ENCODE data around the gene B9D1.

Gene B9D1

DNA sequence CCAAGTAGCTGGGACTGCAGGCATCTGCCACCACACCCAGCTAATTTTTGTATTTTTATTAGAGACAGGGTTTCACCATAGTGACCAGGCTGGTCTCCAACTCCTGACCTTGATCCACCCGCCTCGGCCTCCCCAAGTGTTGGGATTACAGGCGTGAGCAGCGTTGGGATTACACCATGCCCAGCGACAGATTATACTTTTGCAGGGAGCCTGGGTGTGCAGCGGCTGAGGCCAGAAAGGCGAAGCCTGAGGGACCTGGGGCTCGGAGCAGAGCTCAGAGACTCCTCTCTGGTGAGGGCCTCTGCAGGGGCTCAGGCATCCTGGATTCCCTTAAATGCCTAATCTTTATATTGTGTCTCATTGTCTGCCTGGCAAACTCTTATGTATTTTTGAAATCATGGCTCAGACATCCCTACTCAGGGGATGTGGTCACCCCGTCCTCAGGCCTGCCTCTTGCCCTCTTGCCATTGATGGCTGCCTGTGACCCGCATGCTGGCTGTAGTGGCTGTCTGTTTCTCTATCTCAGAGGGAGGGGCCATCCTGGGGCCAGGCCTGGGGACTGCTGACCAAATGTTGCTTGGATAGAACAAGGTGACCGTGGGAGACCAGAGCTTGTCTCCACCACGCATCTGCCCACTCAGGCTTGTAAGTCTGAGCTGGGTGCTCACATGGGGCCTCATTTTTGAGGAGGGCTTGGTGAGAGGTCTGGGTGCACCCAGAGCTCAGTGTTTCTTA lies 42.6 kb downstream of the B9D1 start:
- H3K4me1 ChIP-seq (ENCODE audit: low read depth, poor library complexity, severe bottlenecking) = peaks cover 17% of the 10 kb centered on the region
- H2AFZ ChIP-seq (ENCODE audit: low read depth) = no peak overlapping the region
- H3K9ac ChIP-seq = no peak overlapping the region
- H3K4me3 ChIP-seq (IDR thresholded peaks at IDR 0.05; ENCODE audit: insufficient read depth, low read depth, low read length) = no peak overlapping the region
- no peaks in the 10 kb centered on the region for H3K79me2 ChIP-seq (ENCODE audit: insufficient read depth, low read depth)
- TF ChIP-seq, protein P1, sequence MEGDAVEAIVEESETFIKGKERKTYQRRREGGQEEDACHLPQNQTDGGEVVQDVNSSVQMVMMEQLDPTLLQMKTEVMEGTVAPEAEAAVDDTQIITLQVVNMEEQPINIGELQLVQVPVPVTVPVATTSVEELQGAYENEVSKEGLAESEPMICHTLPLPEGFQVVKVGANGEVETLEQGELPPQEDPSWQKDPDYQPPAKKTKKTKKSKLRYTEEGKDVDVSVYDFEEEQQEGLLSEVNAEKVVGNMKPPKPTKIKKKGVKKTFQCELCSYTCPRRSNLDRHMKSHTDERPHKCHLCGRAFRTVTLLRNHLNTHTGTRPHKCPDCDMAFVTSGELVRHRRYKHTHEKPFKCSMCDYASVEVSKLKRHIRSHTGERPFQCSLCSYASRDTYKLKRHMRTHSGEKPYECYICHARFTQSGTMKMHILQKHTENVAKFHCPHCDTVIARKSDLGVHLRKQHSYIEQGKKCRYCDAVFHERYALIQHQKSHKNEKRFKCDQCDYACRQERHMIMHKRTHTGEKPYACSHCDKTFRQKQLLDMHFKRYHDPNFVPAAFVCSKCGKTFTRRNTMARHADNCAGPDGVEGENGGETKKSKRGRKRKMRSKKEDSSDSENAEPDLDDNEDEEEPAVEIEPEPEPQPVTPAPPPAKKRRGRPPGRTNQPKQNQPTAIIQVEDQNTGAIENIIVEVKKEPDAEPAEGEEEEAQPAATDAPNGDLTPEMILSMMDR (conservative IDR thresholded peaks at IDR 0.05; ENCODE audit: low read depth, low read length) = no peak
- no peak overlapping the region for H3K27ac ChIP-seq
- no peaks in the 10 kb centered on the region for H4K20me1 ChIP-seq (ENCODE audit: insufficient read depth)
- no peak overlapping the region for H3K4me2 ChIP-seq
- no peaks in the 10 kb centered on the region for H3K36me3 ChIP-seq (ENCODE audit: insufficient read depth)
- no peaks in the 10 kb centered on the region for H3K27me3 ChIP-seq (ENCODE audit: insufficient read depth, low read depth)

DNA sequence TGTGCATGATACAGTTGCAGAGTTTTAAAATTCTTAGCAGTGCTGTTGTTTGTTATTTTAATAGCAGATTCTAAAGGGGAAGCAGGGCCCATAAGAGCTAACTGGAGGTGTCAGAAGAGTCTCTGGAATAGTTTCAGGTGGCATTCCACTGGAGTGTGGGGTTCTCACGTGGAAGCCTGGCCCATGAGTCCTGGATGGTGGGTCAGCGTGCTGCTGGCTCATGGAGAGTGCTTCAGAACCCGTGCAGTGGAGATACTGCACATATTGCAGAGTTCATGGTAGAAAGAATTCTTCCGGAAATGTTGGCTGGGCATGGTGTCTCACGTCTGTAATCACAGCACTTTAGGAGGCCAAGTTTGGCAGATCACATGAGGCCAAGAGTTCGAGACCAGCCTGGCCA lies 43.9 kb downstream of the B9D1 start:
- H3K9ac ChIP-seq = no peak overlapping the region
- H4K20me1 ChIP-seq (ENCODE audit: insufficient read depth) = no peaks in the 10 kb centered on the region
- no peak overlapping the region for H3K27ac ChIP-seq
- no peaks in the 10 kb centered on the region for H3K79me2 ChIP-seq (ENCODE audit: insufficient read depth, low read depth)
- no peaks in the 10 kb centered on the region for H3K36me3 ChIP-seq (ENCODE audit: insufficient read depth)
- H3K4me3 ChIP-seq (IDR thresholded peaks at IDR 0.05; ENCODE audit: insufficient read depth, low read depth, low read length) = no peak overlapping the region
- TF ChIP-seq, protein P1 (conservative IDR thresholded peaks at IDR 0.05; ENCODE audit: low read depth, low read length) = no peak
- H3K4me1 ChIP-seq (ENCODE audit: low read depth, poor library complexity, severe bottlenecking) = peaks cover 23% of the 10 kb centered on the region
- H2AFZ ChIP-seq (ENCODE audit: low read depth) = no peak overlapping the region
- no peaks in the 10 kb centered on the region for H3K27me3 ChIP-seq (ENCODE audit: insufficient read depth, low read depth)
- no peak overlapping the region for H3K4me2 ChIP-seq

DNA sequence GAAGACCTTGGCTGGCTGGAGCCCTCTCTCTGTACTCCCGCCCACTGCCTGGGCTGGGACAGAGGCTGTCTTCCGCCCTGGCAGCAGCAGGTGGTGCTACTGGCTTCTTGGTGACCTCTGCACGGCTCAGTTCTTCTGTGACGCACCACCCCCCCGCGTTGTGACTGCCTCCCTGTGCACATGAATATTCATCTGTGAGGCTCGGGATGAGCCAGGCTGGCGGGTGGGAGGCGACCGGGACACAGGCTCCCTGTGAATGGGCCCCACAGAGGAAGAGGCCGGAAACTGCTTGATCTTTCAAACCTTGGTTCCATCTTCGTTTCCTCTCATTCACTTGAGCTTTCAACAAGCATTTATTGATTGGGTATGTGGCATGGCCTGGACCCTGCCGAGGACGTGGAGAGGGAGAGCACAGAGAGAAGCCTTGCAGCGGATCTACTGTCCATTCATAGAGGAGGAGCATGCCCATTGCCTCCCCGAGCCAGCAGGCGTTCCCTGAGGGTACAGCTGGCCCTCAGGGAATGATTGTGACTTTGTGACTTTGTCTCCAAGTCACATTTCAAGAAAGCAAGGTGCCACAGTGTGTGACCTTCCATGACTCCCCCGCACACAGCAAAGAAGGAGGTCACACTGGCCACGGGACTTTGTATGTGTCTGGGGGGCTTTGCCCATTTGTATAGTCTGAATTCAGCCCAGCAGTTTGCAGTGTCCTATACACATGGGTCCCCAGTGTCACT lies 45.0 kb downstream of the B9D1 start:
- H3K4me1 ChIP-seq (ENCODE audit: low read depth, poor library complexity, severe bottlenecking) = peaks cover 26% of the 10 kb centered on the region
- H3K36me3 ChIP-seq (ENCODE audit: insufficient read depth) = no peaks in the 10 kb centered on the region
- no peaks in the 10 kb centered on the region for H4K20me1 ChIP-seq (ENCODE audit: insufficient read depth)
- H2AFZ ChIP-seq (ENCODE audit: low read depth) = no peak overlapping the region
- no peak overlapping the region for H3K9ac ChIP-seq
- no peaks in the 10 kb centered on the region for H3K79me2 ChIP-seq (ENCODE audit: insufficient read depth, low read depth)
- H3K4me2 ChIP-seq = peak overlapping the region; percentile 67; the same call in 1 of the 2 replicates
- TF ChIP-seq, protein P1 (conservative IDR thresholded peaks at IDR 0.05; ENCODE audit: low read depth, low read length) = peak; percentile 32
- H3K27ac ChIP-seq = peak overlapping the region; percentile 38; the same call in 1 of the 2 replicates
- H3K27me3 ChIP-seq (ENCODE audit: insufficient read depth, low read depth) = no peaks in the 10 kb centered on the region
- no peak overlapping the region for H3K4me3 ChIP-seq (IDR thresholded peaks at IDR 0.05; ENCODE audit: insufficient read depth, low read depth, low read length)

DNA sequence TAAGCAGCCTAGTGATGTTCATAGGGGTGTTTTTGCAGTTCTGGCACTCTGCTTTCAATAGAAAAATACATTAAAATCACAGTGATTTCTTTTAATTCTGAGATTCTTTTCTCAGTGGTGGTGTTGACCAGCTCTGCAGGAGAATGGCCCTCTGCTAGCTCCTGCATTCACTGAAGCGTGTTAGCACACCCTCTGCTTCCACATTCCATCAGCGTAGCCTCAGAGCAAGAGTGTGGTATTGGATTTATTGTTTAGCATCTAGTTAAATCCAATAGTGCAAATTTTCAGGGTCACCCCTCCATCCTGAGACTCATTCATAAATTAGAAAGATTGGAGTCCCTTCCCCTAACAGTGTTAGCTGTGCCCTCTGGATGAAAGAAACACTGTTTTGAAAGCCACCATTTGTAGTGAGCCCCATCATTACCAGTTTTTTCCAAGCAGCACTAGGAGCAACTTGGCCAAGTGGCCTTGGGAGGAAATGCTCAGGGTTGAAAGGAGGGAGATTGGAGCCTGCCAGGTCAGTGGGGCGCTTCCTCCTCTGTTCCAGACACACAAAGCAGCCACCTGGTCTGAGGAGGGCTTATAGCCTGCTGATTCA lies 45.7 kb downstream of the B9D1 start:
- Histone ChIP-seq H4K20me1 (ENCODE audit: insufficient read depth) (no peaks in the 10 kb centered on the region), H3K4me2 (peak overlapping the region; percentile 45; the same call in 1 of the 2 replicates), H3K36me3 (ENCODE audit: insufficient read depth) (no peaks in the 10 kb centered on the region), H3K4me1 (ENCODE audit: low read depth, poor library complexity, severe bottlenecking) (peaks cover 27% of the 10 kb centered on the region), H3K27ac (peak overlapping the region; percentile 38; the same call in 1 of the 2 replicates), H3K9ac (no peak overlapping the region), H3K79me2 (ENCODE audit: insufficient read depth, low read depth) (no peaks in the 10 kb centered on the region), H3K4me3 (IDR thresholded peaks at IDR 0.05; ENCODE audit: insufficient read depth, low read depth, low read length) (no peak overlapping the region), H2AFZ (ENCODE audit: low read depth) (no peak overlapping the region), H3K27me3 (ENCODE audit: insufficient read depth, low read depth) (no peaks in the 10 kb centered on the region)
- TF ChIP-seq, protein P1 (conservative IDR thresholded peaks at IDR 0.05; ENCODE audit: low read depth, low read length) = no peak

Measured in KMS-11 (cell line).